ENCODE data around the gene MRPL55. TPM values are rescaled to one million over a fixed set of nuclear protein-coding genes. Genes with fewer than 3 reads are reported as not detected.

Gene MRPL55
- total RNA-seq, 2 experiments from 2014 or later = 67.8 to 68.3 TPM

- H3K36me3 Mint-ChIP-seq (ENCODE audit: low read depth) = no peaks in the 10 kb centered on the region
- POLR2A ChIA-PET = no interaction called here
- no peak overlapping the region for H3K27ac Mint-ChIP-seq
- H3K4me3 Mint-ChIP-seq = no peak overlapping the region
- no peaks in the 10 kb centered on the region for H3K4me1 Mint-ChIP-seq (ENCODE audit: low read depth)
- intact Hi-C loops (cut with micrococcal nuclease) = no loop called here
- TF ChIP-seq CTCF (IDR thresholded peaks at IDR 0.05) = no peak
- ATAC-seq (no peak), DNase-seq (no peak)
- no peaks in the 10 kb centered on the region for H3K9me3 Mint-ChIP-seq
- no peaks in the 10 kb centered on the region for H3K27me3 Mint-ChIP-seq
- CTCF ChIA-PET = interaction anchor here (1.5 kb wide), 1 partner anchor 69 kb away, joined by 6 read pairs; no protein-coding TSS in a partner anchor
Measured at GRCh38 chr1:228072658-228073043, 36.4 kb downstream of the MRPL55 start.

GRCh38 chr1:228071839-228072657 lies 37.1 kb downstream of the MRPL55 start:
- peak; percentile 52 for ATAC-seq
- no peak for DNase-seq
- POLR2A ChIA-PET = no interaction called here
- intact Hi-C loops (cut with micrococcal nuclease) = no loop called here
- no peaks in the 10 kb centered on the region for H3K4me1 Mint-ChIP-seq (ENCODE audit: low read depth)
- no peak for TF ChIP-seq CTCF (IDR thresholded peaks at IDR 0.05)
- H3K27ac Mint-ChIP-seq = no peak overlapping the region
- H3K9me3 Mint-ChIP-seq = no peaks in the 10 kb centered on the region
- no peaks in the 10 kb centered on the region for H3K36me3 Mint-ChIP-seq (ENCODE audit: low read depth)
- H3K4me3 Mint-ChIP-seq = no peak overlapping the region
- CTCF ChIA-PET = no interaction called here
- peaks cover 2% of the 10 kb centered on the region for H3K27me3 Mint-ChIP-seq

GRCh38 chr1:228070851-228071250 lies 38.2 kb downstream of the MRPL55 start:
- H3K36me3 Mint-ChIP-seq (ENCODE audit: low read depth) = no peaks in the 10 kb centered on the region
- no peak overlapping the region for H3K27ac Mint-ChIP-seq
- CTCF ChIA-PET = no interaction called here
- no peaks in the 10 kb centered on the region for H3K4me1 Mint-ChIP-seq (ENCODE audit: low read depth)
- DNase-seq (no peak), ATAC-seq (no peak)
- H3K4me3 Mint-ChIP-seq = no peak overlapping the region
- POLR2A ChIA-PET = no interaction called here
- TF ChIP-seq CTCF (IDR thresholded peaks at IDR 0.05) = no peak
- no peaks in the 10 kb centered on the region for H3K9me3 Mint-ChIP-seq
- intact Hi-C loops (cut with micrococcal nuclease) = no loop called here
- peaks cover 7% of the 10 kb centered on the region for H3K27me3 Mint-ChIP-seq

GRCh38 chr1:228070173-228070572 lies 38.9 kb downstream of the MRPL55 start:
- ATAC-seq (no peak), DNase-seq (no peak)
- no peak for TF ChIP-seq CTCF (IDR thresholded peaks at IDR 0.05)
- Mint-ChIP-seq H3K27me3 (peaks cover 11% of the 10 kb centered on the region), H3K4me1 (ENCODE audit: low read depth) (no peaks in the 10 kb centered on the region), H3K4me3 (no peak overlapping the region), H3K9me3 (no peaks in the 10 kb centered on the region), H3K36me3 (ENCODE audit: low read depth) (no peaks in the 10 kb centered on the region), H3K27ac (no peak overlapping the region)
- intact Hi-C loops (cut with micrococcal nuclease) = no loop called here
- ChIA-PET CTCF (no interaction called here), POLR2A (no interaction called here)

GRCh38 chr1:228068359-228068758 lies 40.7 kb downstream of the MRPL55 start:
- no peak for TF ChIP-seq CTCF (IDR thresholded peaks at IDR 0.05)

More at GRCh38 chr1:228068359-228068758, 40.7 kb downstream of the MRPL55 start:
- no peak for DNase-seq
- no peak overlapping the region for H3K4me3 Mint-ChIP-seq
- intact Hi-C loops (cut with micrococcal nuclease) = no loop called here
- peaks cover 12% of the 10 kb centered on the region for H3K27me3 Mint-ChIP-seq
- H3K9me3 Mint-ChIP-seq = no peaks in the 10 kb centered on the region
- no peak for ATAC-seq
- H3K36me3 Mint-ChIP-seq (ENCODE audit: low read depth) = no peaks in the 10 kb centered on the region
- no peak overlapping the region for H3K27ac Mint-ChIP-seq
- CTCF ChIA-PET = no interaction called here
- H3K4me1 Mint-ChIP-seq (ENCODE audit: low read depth) = no peaks in the 10 kb centered on the region
- POLR2A ChIA-PET = no interaction called here

Data from activated CD8-positive, alpha-beta T cell treated with anti-CD3 and anti-CD28 coated beads for 36 hours (primary cell).